KMS-11 (cell line): Measurements from ENCODE around the gene ATG13.

Source experiments
- H2AFZ ChIP-seq: fragments of 200-600 bp; sonication (generic); 2 replicates; pipeline ENCODE4 v1.6.1; 2016; ENCODE audit warnings: antibody characterized with exemption, mixed run types, low read depth
- H3K27ac ChIP-seq: fragments of 200-600 bp; sonication (generic); 2 replicates; pipeline ENCODE4 v1.6.1; 2016; ENCODE audit warnings: mild to moderate bottlenecking, mixed run types
- H3K27me3 ChIP-seq: fragments of 200-600 bp; sonication (generic); 2 replicates; pipeline ENCODE4 v1.6.1; 2017; ENCODE audit warnings: mild to moderate bottlenecking, low read depth, mixed run types, moderate library complexity; ENCODE audit not compliant: insufficient read depth
- H3K36me3 ChIP-seq: fragments of 200-600 bp; sonication (generic); 2 replicates; pipeline ENCODE4 v1.6.1; 2017; ENCODE audit warnings: mild to moderate bottlenecking, mixed run types; ENCODE audit not compliant: insufficient read depth
- H3K4me1 ChIP-seq: fragments of 200-600 bp; sonication (generic); 2 replicates; pipeline ENCODE4 v1.6.1; 2016; ENCODE audit warnings: mild to moderate bottlenecking, low read depth, mixed run types; ENCODE audit not compliant: poor library complexity, severe bottlenecking
- H3K4me2 ChIP-seq: fragments of 200-600 bp; sonication (generic); 2 replicates; pipeline ENCODE4 v1.7.0; 2016; ENCODE audit warnings: mild to moderate bottlenecking, mixed run types
- H3K4me3 ChIP-seq: fragments of 200-600 bp; sonication (generic); IDR thresholded peaks from 2 replicates; pipeline ENCODE4 v1.6.1; 2017; ENCODE audit warnings: low read depth, low read length, mixed read lengths; ENCODE audit not compliant: insufficient read depth
- H3K79me2 ChIP-seq: fragments of 200-600 bp; sonication (generic); 2 replicates; pipeline ENCODE4 v1.6.1; 2016; ENCODE audit warnings: low read depth, mixed run types; ENCODE audit not compliant: insufficient read depth
- H3K9ac ChIP-seq: fragments of 200-600 bp; sonication (generic); 2 replicates; pipeline ENCODE4 v1.6.1; 2016; ENCODE audit warnings: mild to moderate bottlenecking, mixed run types
- H4K20me1 ChIP-seq: fragments of 200-600 bp; sonication (generic); 2 replicates; pipeline ENCODE4 v1.6.1; 2016; ENCODE audit warnings: mild to moderate bottlenecking, mixed run types; ENCODE audit not compliant: insufficient read depth
- CTCF ChIP-seq: fragments of 200-600 bp; sonication (generic); conservative IDR thresholded peaks from 2 replicates; pipeline ENCODE4 v1.6.1; 2017; ENCODE audit warnings: low read depth, mild to moderate bottlenecking, antibody characterized with exemption, low read length, moderate library complexity, mixed read lengths

The ATG13 gene

GRCh38 chr11:46673713-46674462, 56.5 kb downstream of the ATG13 start:
- Histone ChIP-seq H3K4me3 (no peak overlapping the region), H3K9ac (no peak overlapping the region), H3K79me2 (no peaks in the 10 kb centered on the region), H3K36me3 (no peaks in the 10 kb centered on the region), H3K4me1 (peaks cover 49% of the 10 kb centered on the region), H4K20me1 (no peaks in the 10 kb centered on the region), H3K27me3 (no peaks in the 10 kb centered on the region), H3K4me2 (no peak overlapping the region), H3K27ac (no peak overlapping the region), H2AFZ (no peak overlapping the region)
- TF ChIP-seq CTCF, result no peak

- Histone ChIP-seq H3K9ac (no peak overlapping the region), H3K4me3 (no peak overlapping the region), H3K79me2 (no peaks in the 10 kb centered on the region), H3K4me1 (peaks cover 41% of the 10 kb centered on the region), H3K27me3 (no peaks in the 10 kb centered on the region), H2AFZ (no peak overlapping the region), H3K27ac (no peak overlapping the region), H4K20me1 (no peaks in the 10 kb centered on the region), H3K4me2 (no peak overlapping the region), H3K36me3 (no peaks in the 10 kb centered on the region)
- TF ChIP-seq CTCF, result no peak
These were observed 57.3 kb downstream of the ATG13 start for GRCh38 chr11:46674463-46675287.

GRCh38 chr11:46675288-46675851, 58.0 kb downstream of the ATG13 start:
- Histone ChIP-seq H3K4me1 (peaks cover 34% of the 10 kb centered on the region), H3K9ac (no peak overlapping the region)

GRCh38 chr11:46675949-46676348, 58.6 kb downstream of the ATG13 start:
- Histone ChIP-seq H3K4me1 (peaks cover 29% of the 10 kb centered on the region), H3K9ac (no peak overlapping the region), H3K4me3 (no peak overlapping the region), H4K20me1 (no peaks in the 10 kb centered on the region), H3K27me3 (no peaks in the 10 kb centered on the region), H3K4me2 (no peak overlapping the region), H3K36me3 (no peaks in the 10 kb centered on the region), H3K79me2 (no peaks in the 10 kb centered on the region), H2AFZ (no peak overlapping the region), H3K27ac (no peak overlapping the region)
- no peak for TF ChIP-seq CTCF

More at GRCh38 chr11:46675288-46675851, 58.0 kb downstream of the ATG13 start:
- Histone ChIP-seq H2AFZ (no peak overlapping the region), H3K36me3 (no peaks in the 10 kb centered on the region), H3K27ac (no peak overlapping the region), H3K4me2 (no peak overlapping the region), H3K27me3 (no peaks in the 10 kb centered on the region), H3K79me2 (no peaks in the 10 kb centered on the region), H3K4me3 (no peak overlapping the region), H4K20me1 (no peaks in the 10 kb centered on the region)
- no peak for TF ChIP-seq CTCF
